Neural progenitor cell (in vitro differentiated cells): ENCODE results near the gene PSME3IP1.

Experiments used
- CTCF ChIP-seq: fragments of 200-600 bp; sonication (generic); IDR thresholded peaks from 2 replicates; pipeline ENCODE4 v1.5.1; 2017; ENCODE audit warnings: antibody characterized with exemption, mild to moderate bottlenecking
- EZH2 ChIP-seq: fragments of 200-600 bp; sonication (generic); IDR thresholded peaks from 2 replicates; pipeline ENCODE4 v1.6.1; 2017; ENCODE audit warnings: antibody characterized with exemption, mild to moderate bottlenecking, moderate library complexity

DNA sequence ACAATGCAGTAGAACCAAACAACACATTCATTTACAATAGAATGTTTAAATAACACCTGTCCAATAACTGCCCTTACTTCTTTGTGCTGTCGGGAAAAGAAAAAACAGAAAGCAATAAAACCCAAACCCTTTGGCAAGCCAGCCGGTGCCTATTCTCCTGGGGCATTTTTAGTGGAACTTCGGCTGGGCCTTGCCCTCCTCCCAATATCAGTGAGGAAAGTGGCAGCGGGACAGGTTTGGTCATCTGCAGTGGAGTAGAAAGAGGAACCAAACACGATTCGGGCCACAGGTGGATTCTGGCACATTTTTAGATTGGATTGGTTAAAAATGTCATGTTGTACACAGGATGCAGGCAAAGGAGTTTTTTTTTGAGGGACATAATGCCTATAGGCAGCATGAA lies 32.0 kb downstream of the PSME3IP1 start:
- TF ChIP-seq CTCF (no peak), EZH2 (no peak)
